ENCODE measurements around the gene FHL2. TPM values are rescaled to one million over a fixed set of nuclear protein-coding genes. Genes with fewer than 3 reads are reported as not detected.

The FHL2 gene
- polyA plus RNA-seq, 3 donors = 0.03 TPM; not detected in 1

DNA sequence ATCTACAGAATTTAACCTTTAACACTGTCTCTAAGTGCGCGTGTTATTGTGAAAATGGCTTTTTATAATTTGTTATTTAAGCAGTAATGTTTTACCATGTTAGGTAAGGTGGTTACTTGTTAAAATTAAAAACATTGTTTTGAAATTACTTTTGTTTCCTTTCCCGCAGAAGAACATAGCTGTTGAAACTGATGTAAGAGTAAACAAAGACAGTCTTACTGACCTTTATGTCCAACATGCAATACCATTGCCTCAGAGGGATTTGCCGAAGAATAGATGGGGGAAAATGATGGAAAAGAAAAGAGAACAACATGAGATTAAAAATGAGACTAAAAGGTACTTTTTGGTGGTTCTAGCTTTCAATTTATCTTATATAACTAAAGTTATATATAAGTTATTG, 59.4 kb downstream of the FHL2 start:
- no peaks in the 10 kb centered on the region for H3K27me3 Mint-ChIP-seq (ENCODE audit: low read depth in 3 of 3)
- Histone ChIP-seq H3K27ac (ENCODE audit: low read depth in 1 of 2, low read length in 2 of 2) (peak overlapping the region in 1 of 2 donors; percentile 100), H3K4me1 (ENCODE audit: control insufficient read depth in 1 of 2, insufficient read depth in 2 of 2, low read length in 2 of 2) (peaks cover 17 to 20% of the 10 kb centered on the region in 2 donors), H3K79me2 (ENCODE audit: insufficient read depth, low read length) (peaks cover 37% of the 10 kb centered on the region), H3K9ac (ENCODE audit: insufficient read depth, low read length, poor library complexity, severe bottlenecking) (no peak overlapping the region), H3K9me3 (replicated peaks in 1 of 2; ENCODE audit: control insufficient read depth in 1 of 2, insufficient read depth in 1 of 2, low read length in 2 of 2) (no peaks in the 10 kb centered on the region), H2AFZ (ENCODE audit: insufficient read depth, low read depth, low read length, poor library complexity, severe bottlenecking) (no peak overlapping the region), H3K4me3 (replicated peaks in 1 of 3; ENCODE audit: low read depth in 2 of 3, low read length in 3 of 3) (no peak overlapping the region), H3K4me2 (replicated peaks; ENCODE audit: extremely low read depth, low read length, poor library complexity, severe bottlenecking) (no peak overlapping the region), H3K27me3 (ENCODE audit: control insufficient read depth in 2 of 2, insufficient read depth in 2 of 2, low read length in 2 of 2) (no peaks in the 10 kb centered on the region), H4K20me1 (ENCODE audit: insufficient read depth, low read length) (no peaks in the 10 kb centered on the region), H3K36me3 (replicated peaks in 1 of 2; ENCODE audit: control insufficient read depth in 1 of 2, insufficient read depth in 2 of 2, low read length in 2 of 2) (peaks cover 38 to 49% of the 10 kb centered on the region in 2 donors)
- TF ChIP-seq, protein P1, sequence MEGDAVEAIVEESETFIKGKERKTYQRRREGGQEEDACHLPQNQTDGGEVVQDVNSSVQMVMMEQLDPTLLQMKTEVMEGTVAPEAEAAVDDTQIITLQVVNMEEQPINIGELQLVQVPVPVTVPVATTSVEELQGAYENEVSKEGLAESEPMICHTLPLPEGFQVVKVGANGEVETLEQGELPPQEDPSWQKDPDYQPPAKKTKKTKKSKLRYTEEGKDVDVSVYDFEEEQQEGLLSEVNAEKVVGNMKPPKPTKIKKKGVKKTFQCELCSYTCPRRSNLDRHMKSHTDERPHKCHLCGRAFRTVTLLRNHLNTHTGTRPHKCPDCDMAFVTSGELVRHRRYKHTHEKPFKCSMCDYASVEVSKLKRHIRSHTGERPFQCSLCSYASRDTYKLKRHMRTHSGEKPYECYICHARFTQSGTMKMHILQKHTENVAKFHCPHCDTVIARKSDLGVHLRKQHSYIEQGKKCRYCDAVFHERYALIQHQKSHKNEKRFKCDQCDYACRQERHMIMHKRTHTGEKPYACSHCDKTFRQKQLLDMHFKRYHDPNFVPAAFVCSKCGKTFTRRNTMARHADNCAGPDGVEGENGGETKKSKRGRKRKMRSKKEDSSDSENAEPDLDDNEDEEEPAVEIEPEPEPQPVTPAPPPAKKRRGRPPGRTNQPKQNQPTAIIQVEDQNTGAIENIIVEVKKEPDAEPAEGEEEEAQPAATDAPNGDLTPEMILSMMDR (IDR thresholded peaks at IDR 0.05) = no peak
- no peak overlapping the region for H3K4me3 Mint-ChIP-seq
- H3K36me3 Mint-ChIP-seq = peaks cover 43 to 46% of the 10 kb centered on the region in 2 donors
- DNase-seq = no peak
- intact Hi-C loops (cut with micrococcal nuclease) = no loop called here
- no peaks in the 10 kb centered on the region for H3K9me3 Mint-ChIP-seq
- WGBS (ENCODE audit: insufficient coverage) = no CpG with 5 or more reads among the region's 4 CpGs
- peak overlapping the region in 3 of 7 donors; percentile 22 to 52 (median 52) for H3K27ac Mint-ChIP-seq
- H3K4me1 Mint-ChIP-seq = peaks cover 26% of the 10 kb centered on the region

DNA sequence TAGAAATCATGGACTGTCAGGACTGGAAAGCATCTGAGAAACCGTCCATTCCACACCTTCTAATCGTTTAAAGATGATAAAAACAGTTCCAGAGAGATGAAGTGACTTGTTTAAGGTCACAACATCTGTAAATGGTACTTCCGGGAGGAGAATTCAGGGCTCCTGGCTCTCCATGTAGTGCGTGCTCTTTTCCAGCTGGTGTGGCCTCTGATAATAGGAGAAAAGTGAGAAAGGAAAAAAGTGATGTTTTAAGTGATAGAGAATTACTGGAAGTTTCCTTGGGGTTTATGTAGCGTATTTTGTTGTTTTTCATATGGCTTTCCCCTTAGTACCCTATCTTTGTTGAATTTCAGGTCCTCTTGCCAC, 60.8 kb downstream of the FHL2 start:
- Histone ChIP-seq H4K20me1 (ENCODE audit: insufficient read depth, low read length) (no peaks in the 10 kb centered on the region), H3K4me3 (replicated peaks in 1 of 3; ENCODE audit: low read depth in 2 of 3, low read length in 3 of 3) (peak overlapping the region; percentile 75 to 95 (median 91)), H3K27ac (ENCODE audit: low read depth in 1 of 2, low read length in 2 of 2) (peak overlapping the region; percentile 95 to 100), H3K36me3 (replicated peaks in 1 of 2; ENCODE audit: control insufficient read depth in 1 of 2, insufficient read depth in 2 of 2, low read length in 2 of 2) (peaks cover 32 to 41% of the 10 kb centered on the region in 2 donors), H3K4me1 (ENCODE audit: control insufficient read depth in 1 of 2, insufficient read depth in 2 of 2, low read length in 2 of 2) (peaks cover 17 to 20% of the 10 kb centered on the region in 2 donors), H2AFZ (ENCODE audit: insufficient read depth, low read depth, low read length, poor library complexity, severe bottlenecking) (peak overlapping the region; percentile 91), H3K79me2 (ENCODE audit: insufficient read depth, low read length) (peaks cover 37% of the 10 kb centered on the region), H3K9me3 (replicated peaks in 1 of 2; ENCODE audit: control insufficient read depth in 1 of 2, insufficient read depth in 1 of 2, low read length in 2 of 2) (no peaks in the 10 kb centered on the region), H3K27me3 (ENCODE audit: control insufficient read depth in 2 of 2, insufficient read depth in 2 of 2, low read length in 2 of 2) (no peaks in the 10 kb centered on the region), H3K9ac (ENCODE audit: insufficient read depth, low read length, poor library complexity, severe bottlenecking) (peak overlapping the region; percentile 93), H3K4me2 (replicated peaks; ENCODE audit: extremely low read depth, low read length, poor library complexity, severe bottlenecking) (peak overlapping the region; percentile 93)
- Mint-ChIP-seq H3K36me3 (peaks cover 32 to 35% of the 10 kb centered on the region in 2 donors), H3K27me3 (ENCODE audit: low read depth in 3 of 3) (no peaks in the 10 kb centered on the region), H3K27ac (peak overlapping the region; percentile 100), H3K4me1 (peaks cover 26% of the 10 kb centered on the region), H3K9me3 (no peaks in the 10 kb centered on the region), H3K4me3 (peak overlapping the region; percentile 91 to 100)
- 13% methylated on average over 3 of the region's 5 CpGs for WGBS (ENCODE audit: insufficient coverage)
- intact Hi-C loops (cut with micrococcal nuclease) = no loop called here
- no peak for DNase-seq
- TF ChIP-seq, protein P1 (IDR thresholded peaks at IDR 0.05) = no peak
